ENCODE results near the gene ODF4.
A peak's percentile ranks its signal among the peaks of the same experiment; 100 is the strongest.
"Not testable (repeated sequence)": the region's sequence is repeated elsewhere in the genome, so short reads cannot be mapped to it uniquely, and the experiment has no call there.

The ODF4 gene

GRCh38 chr17:8327303-8327649, 12.4 kb upstream of the ODF4 start:
- H3K36me3 ChIP-seq (ENCODE audit: control insufficient read depth in 1 of 2, insufficient read depth in 2 of 2, low read length in 2 of 2) = no peaks in the 10 kb centered on the region
- no peaks in the 10 kb centered on the region for H3K9me3 ChIP-seq (ENCODE audit: control insufficient read depth in 1 of 2, low read length in 2 of 2)
- H3K4me1 ChIP-seq (ENCODE audit: control insufficient read depth in 1 of 2, insufficient read depth in 2 of 2, low read length in 2 of 2) = peaks cover 0 to 12% of the 10 kb centered on the region in 2 donors
- H3K4me3 ChIP-seq (ENCODE audit: low read depth in 1 of 2, low read length in 2 of 2) = peak overlapping the region; percentile 66 to 73
- H3K27me3 ChIP-seq (ENCODE audit: low read depth, low read length) = peaks cover 3% of the 10 kb centered on the region
- H3K27ac ChIP-seq (ENCODE audit: low read length) = no peak overlapping the region

- Histone ChIP-seq H3K4me1 (ENCODE audit: control insufficient read depth in 1 of 2, insufficient read depth in 2 of 2, low read length in 2 of 2) (peaks cover 0 to 3% of the 10 kb centered on the region in 2 donors), H3K27ac (ENCODE audit: low read length) (no peak overlapping the region), H3K9me3 (ENCODE audit: control insufficient read depth in 1 of 2, low read length in 2 of 2) (no peaks in the 10 kb centered on the region), H3K36me3 (ENCODE audit: control insufficient read depth in 1 of 2, insufficient read depth in 2 of 2, low read length in 2 of 2) (no peaks in the 10 kb centered on the region), H3K4me3 (ENCODE audit: low read depth in 1 of 2, low read length in 2 of 2) (no peak overlapping the region), H3K27me3 (ENCODE audit: low read depth, low read length) (no peaks in the 10 kb centered on the region)
These were observed 7.5 kb upstream of the ODF4 start for GRCh38 chr17:8332128-8332527.

GRCh38 chr17:8332688-8333087, 7.0 kb upstream of the ODF4 start:
- no peak overlapping the region for H3K4me3 ChIP-seq (ENCODE audit: low read depth in 1 of 2, low read length in 2 of 2)
- H3K36me3 ChIP-seq (ENCODE audit: control insufficient read depth in 1 of 2, insufficient read depth in 2 of 2, low read length in 2 of 2) = no peaks in the 10 kb centered on the region
- no peaks in the 10 kb centered on the region for H3K4me1 ChIP-seq (ENCODE audit: control insufficient read depth in 1 of 2, insufficient read depth in 2 of 2, low read length in 2 of 2)
- H3K27me3 ChIP-seq (ENCODE audit: low read depth, low read length) = no peaks in the 10 kb centered on the region
- H3K27ac ChIP-seq (ENCODE audit: low read length) = no peak overlapping the region
- H3K9me3 ChIP-seq (ENCODE audit: control insufficient read depth in 1 of 2, low read length in 2 of 2) = no peaks in the 10 kb centered on the region

GRCh38 chr17:8333281-8333680, 6.4 kb upstream of the ODF4 start:
- no peak overlapping the region for H3K27ac ChIP-seq (ENCODE audit: low read length)
- H3K9me3 ChIP-seq (ENCODE audit: control insufficient read depth in 1 of 2, low read length in 2 of 2) = no peaks in the 10 kb centered on the region
- no peak overlapping the region for H3K4me3 ChIP-seq (ENCODE audit: low read depth in 1 of 2, low read length in 2 of 2)
- H3K36me3 ChIP-seq (ENCODE audit: control insufficient read depth in 1 of 2, insufficient read depth in 2 of 2, low read length in 2 of 2) = no peaks in the 10 kb centered on the region
- no peaks in the 10 kb centered on the region for H3K4me1 ChIP-seq (ENCODE audit: control insufficient read depth in 1 of 2, insufficient read depth in 2 of 2, low read length in 2 of 2)
- H3K27me3 ChIP-seq (ENCODE audit: low read depth, low read length) = no peaks in the 10 kb centered on the region

GRCh38 chr17:8337802-8338752, 1.6 kb upstream of the ODF4 start:
- H3K36me3 ChIP-seq (ENCODE audit: control insufficient read depth in 1 of 2, insufficient read depth in 2 of 2, low read length in 2 of 2) = no peaks in the 10 kb centered on the region
- H3K4me3 ChIP-seq (ENCODE audit: low read depth in 1 of 2, low read length in 2 of 2) = peak overlapping the region; percentile 3 to 21
- no peaks in the 10 kb centered on the region for H3K4me1 ChIP-seq (ENCODE audit: control insufficient read depth in 1 of 2, insufficient read depth in 2 of 2, low read length in 2 of 2)
- no peaks in the 10 kb centered on the region for H3K9me3 ChIP-seq (ENCODE audit: control insufficient read depth in 1 of 2, low read length in 2 of 2)
- no peaks in the 10 kb centered on the region for H3K27me3 ChIP-seq (ENCODE audit: low read depth, low read length)
- no peak overlapping the region for H3K27ac ChIP-seq (ENCODE audit: low read length)

- H3K9me3 ChIP-seq (ENCODE audit: control insufficient read depth in 1 of 2, low read length in 2 of 2) = no peaks in the 10 kb centered on the region
- no peaks in the 10 kb centered on the region for H3K4me1 ChIP-seq (ENCODE audit: control insufficient read depth in 1 of 2, insufficient read depth in 2 of 2, low read length in 2 of 2)
- no peak overlapping the region for H3K27ac ChIP-seq (ENCODE audit: low read length)
- H3K27me3 ChIP-seq (ENCODE audit: low read depth, low read length) = no peaks in the 10 kb centered on the region
- H3K4me3 ChIP-seq (ENCODE audit: low read depth in 1 of 2, low read length in 2 of 2) = no peak overlapping the region
- H3K36me3 ChIP-seq (ENCODE audit: control insufficient read depth in 1 of 2, insufficient read depth in 2 of 2, low read length in 2 of 2) = no peaks in the 10 kb centered on the region
These were observed 893 bp upstream of the ODF4 start for GRCh38 chr17:8338753-8339140.

- Histone ChIP-seq H3K4me1 (ENCODE audit: control insufficient read depth in 1 of 2, insufficient read depth in 2 of 2, low read length in 2 of 2) (no peaks in the 10 kb centered on the region), H3K36me3 (ENCODE audit: control insufficient read depth in 1 of 2, insufficient read depth in 2 of 2, low read length in 2 of 2) (no peaks in the 10 kb centered on the region), H3K27me3 (ENCODE audit: low read depth, low read length) (no peaks in the 10 kb centered on the region), H3K4me3 (ENCODE audit: low read depth in 1 of 2, low read length in 2 of 2) (no peak overlapping the region), H3K27ac (ENCODE audit: low read length) (no peak overlapping the region), H3K9me3 (ENCODE audit: control insufficient read depth in 1 of 2, low read length in 2 of 2) (no peaks in the 10 kb centered on the region)
These were observed 1.8 kb downstream of the ODF4 start for GRCh38 chr17:8341456-8341855.

- Histone ChIP-seq H3K9me3 (ENCODE audit: control insufficient read depth in 1 of 2, low read length in 2 of 2) (no peaks in the 10 kb centered on the region), H3K27ac (ENCODE audit: low read length) (no peak overlapping the region), H3K27me3 (ENCODE audit: low read depth, low read length) (no peaks in the 10 kb centered on the region), H3K4me3 (ENCODE audit: low read depth in 1 of 2, low read length in 2 of 2) (no peak overlapping the region), H3K4me1 (ENCODE audit: control insufficient read depth in 1 of 2, insufficient read depth in 2 of 2, low read length in 2 of 2) (no peaks in the 10 kb centered on the region), H3K36me3 (ENCODE audit: control insufficient read depth in 1 of 2, insufficient read depth in 2 of 2, low read length in 2 of 2) (no peaks in the 10 kb centered on the region)
These were observed 5.5 kb downstream of the ODF4 start for GRCh38 chr17:8345052-8345690.

GRCh38 chr17:8345951-8346665, 6.5 kb downstream of the ODF4 start:
- Histone ChIP-seq H3K27me3 (ENCODE audit: low read depth, low read length) (no peaks in the 10 kb centered on the region), H3K36me3 (ENCODE audit: control insufficient read depth in 1 of 2, insufficient read depth in 2 of 2, low read length in 2 of 2) (no peaks in the 10 kb centered on the region), H3K9me3 (ENCODE audit: control insufficient read depth in 1 of 2, low read length in 2 of 2) (no peaks in the 10 kb centered on the region), H3K4me3 (ENCODE audit: low read depth in 1 of 2, low read length in 2 of 2) (no peak overlapping the region), H3K4me1 (ENCODE audit: control insufficient read depth in 1 of 2, insufficient read depth in 2 of 2, low read length in 2 of 2) (no peaks in the 10 kb centered on the region), H3K27ac (ENCODE audit: low read length) (no peak overlapping the region)

- not testable (repeated sequence) for H3K27ac ChIP-seq (ENCODE audit: low read length); H3K27me3 ChIP-seq (ENCODE audit: low read depth, low read length); H3K36me3 ChIP-seq (ENCODE audit: control insufficient read depth in 1 of 2, insufficient read depth in 2 of 2, low read length in 2 of 2); H3K4me3 ChIP-seq (ENCODE audit: low read depth in 1 of 2, low read length in 2 of 2); H3K9me3 ChIP-seq (ENCODE audit: control insufficient read depth in 1 of 2, low read length in 2 of 2); H3K4me1 ChIP-seq (ENCODE audit: control insufficient read depth in 1 of 2, insufficient read depth in 2 of 2, low read length in 2 of 2)
These were observed 7.4 kb downstream of the ODF4 start for GRCh38 chr17:8347001-8347400.

GRCh38 chr17:8350339-8350738, 10.7 kb downstream of the ODF4 start:
- Histone ChIP-seq H3K27ac (ENCODE audit: low read length) (no peak overlapping the region), H3K27me3 (ENCODE audit: low read depth, low read length) (no peaks in the 10 kb centered on the region), H3K4me3 (ENCODE audit: low read depth in 1 of 2, low read length in 2 of 2) (no peak overlapping the region), H3K9me3 (ENCODE audit: control insufficient read depth in 1 of 2, low read length in 2 of 2) (no peaks in the 10 kb centered on the region), H3K36me3 (ENCODE audit: control insufficient read depth in 1 of 2, insufficient read depth in 2 of 2, low read length in 2 of 2) (no peaks in the 10 kb centered on the region), H3K4me1 (ENCODE audit: control insufficient read depth in 1 of 2, insufficient read depth in 2 of 2, low read length in 2 of 2) (no peaks in the 10 kb centered on the region)

All from muscle layer of duodenum (tissue), 2 donors.